Gastroesophageal sphincter (tissue), 3 donors: ENCODE data around the gene TCP1.

Experiments
- CTCF ChIP-seq, 4 experiments: fragments of 200-600 bp in 2 of 4; fragments of 450-650 bp in 2 of 4; sonication (generic) in 1 of 4; IDR thresholded peaks; one replicate each; pipeline ENCODE4 v1.5.1; 2017 to 2019; ENCODE audit warnings: antibody characterized with exemption in 4 of 4, mild to moderate bottlenecking in 2 of 4, moderate library complexity in 2 of 4
- POLR2A ChIP-seq, 2 donors: fragments of 450-650 bp; IDR thresholded peaks; one replicate each; pipeline ENCODE4 v1.6.1; 2017; ENCODE audit warnings: antibody characterized with exemption in 2 of 2, mild to moderate bottlenecking in 2 of 2, moderate library complexity in 1 of 2

GRCh38 chr6:159761873-159762680 is 27.3 kb downstream of the TCP1 start, which contains the start of gene ACAT2:
- TF ChIP-seq CTCF (IDR thresholded peaks at IDR 0.05) = peak in 2 of 4 experiments; percentile 30 to 47
- peak; percentile 39 to 48 for TF ChIP-seq POLR2A (IDR thresholded peaks at IDR 0.05)
